Choroid plexus epithelial cell (primary cell): Measurements from ENCODE around the gene YDJC.

Experiments used
- DNase-seq: peaks from one replicate; pipeline ENCODE4 v3.0.0-alpha.2; 2010; ENCODE audit warnings: low read depth
- H3K4me3 ChIP-seq: 2 replicates; pipeline ENCODE4 v1.5.1; 2011; ENCODE audit warnings: low read depth, mild to moderate bottlenecking, control low read depth, low read length, moderate library complexity
- CTCF ChIP-seq: conservative IDR thresholded peaks from 2 replicates; pipeline ENCODE4 v1.5.1; 2011; ENCODE audit warnings: low read depth, mild to moderate bottlenecking, control low read depth, inconsistent platforms, low read length, moderate library complexity

YDJC gene

GRCh38 chr22:21659864-21660525 is 30.2 kb upstream of the YDJC start:
- TF ChIP-seq CTCF: no peak
- no peak for DNase-seq

GRCh38 chr22:21657360-21658032 is 27.7 kb upstream of the YDJC start:
- DNase-seq: no peak
- H3K4me3 ChIP-seq: peak overlapping the region; percentile 46
- TF ChIP-seq CTCF: no peak

More at GRCh38 chr22:21659864-21660525, 30.2 kb upstream of the YDJC start:
- H3K4me3 ChIP-seq: no peak overlapping the region

GRCh38 chr22:21657020-21657359 is 27.2 kb upstream of the YDJC start:
- peak overlapping the region; percentile 46 for H3K4me3 ChIP-seq
- TF ChIP-seq CTCF: no peak
- no peak for DNase-seq

GRCh38 chr22:21652547-21653545 is 23.0 kb upstream of the YDJC start:
- H3K4me3 ChIP-seq: peak overlapping the region; percentile 81
- no peak for TF ChIP-seq CTCF
- DNase-seq: no peak

- peak overlapping the region; percentile 81 for H3K4me3 ChIP-seq
- DNase-seq: peak; percentile 86
- no peak for TF ChIP-seq CTCF
Observed at GRCh38 chr22:21652010-21652546, 22.3 kb upstream of the YDJC start.

GRCh38 chr22:21651521-21652009 is 21.7 kb upstream of the YDJC start:
- TF ChIP-seq CTCF: no peak
- peak overlapping the region; percentile 81 for H3K4me3 ChIP-seq
- DNase-seq: no peak
